Muscle of leg (tissue), 11 donors: ENCODE data around the gene ARL11. TPM values are rescaled to one million over a fixed set of nuclear protein-coding genes. Genes with fewer than 3 reads are reported as not detected.
"Not testable (repeated sequence)": the region's sequence is repeated elsewhere in the genome, so short reads cannot be mapped to it uniquely, and the experiment has no call there.

Source experiments
- DNase-seq: peaks from one replicate; pipeline ENCODE4 v3.0.0; 2013
- H3K27ac ChIP-seq: one replicate; pipeline ENCODE4 v1.5.1; 2013; ENCODE audit warnings: mild to moderate bottlenecking, low read length, control low read depth
- H3K27me3 ChIP-seq: one replicate; pipeline ENCODE4 v1.6.1; 2013; ENCODE audit warnings: low read length; ENCODE audit not compliant: control insufficient read depth, insufficient read depth
- H3K36me3 ChIP-seq: one replicate; pipeline ENCODE4 v1.6.1; 2013; ENCODE audit warnings: low read length; ENCODE audit not compliant: control insufficient read depth, insufficient read depth
- H3K4me1 ChIP-seq: one replicate; pipeline ENCODE4 v1.6.1; 2013; ENCODE audit warnings: low read length; ENCODE audit not compliant: control insufficient read depth, insufficient read depth
- H3K4me3 ChIP-seq: one replicate; pipeline ENCODE4 v1.5.1; 2013; ENCODE audit warnings: low read length, control low read depth
- H3K9me3 ChIP-seq: replicated peaks from 2 replicates; pipeline ENCODE4 v1.6.1; 2013; ENCODE audit warnings: low read depth, low read length; ENCODE audit not compliant: control insufficient read depth
- WGBS: methylation state at CpG from one replicate; pipeline ENCODE4 v1.1.5; 2013; ENCODE audit warnings: missing lambda C conversion rate; ENCODE audit not compliant: insufficient coverage; 5-methylcytosine and 5-hydroxymethylcytosine counted together
- polyA plus RNA-seq, 8 donors: library from polyadenylated mRNA; unstranded; fragments of 120-200 nt; gene quantifications; one replicate each; pipeline versions ENCODE4 v1.2.1 to v1.2.3, GENCODE V29; 2013; ENCODE audit warnings: inconsistent platforms in 1 of 8, low replicate concordance in 1 of 8; ENCODE audit not compliant: insufficient read length in 8 of 8, insufficient read depth in 1 of 8
- total RNA-seq: library from RNA; stranded (reverse); fragments of 120-200 nt; gene quantifications from one replicate; pipeline ENCODE4 v1.2.4, GENCODE V29; 2013

ARL11 gene
- total and polyA plus RNA-seq, 9 donors, result 0.23 to 0.83 (median 0.40) TPM

- not testable (repeated sequence) for H3K27me3 ChIP-seq, H3K36me3 ChIP-seq, H3K4me1 ChIP-seq, H3K27ac ChIP-seq, H3K9me3 ChIP-seq, H3K4me3 ChIP-seq, DNase-seq
- WGBS, result 100% methylated on average over 1 of the region's 3 CpGs
These were observed 16.3 kb upstream of the ARL11 start for GRCh38 chr13:49612042-49612441.

- Histone ChIP-seq H3K27me3 (no peaks in the 10 kb centered on the region), H3K36me3 (no peaks in the 10 kb centered on the region), H3K9me3 (no peaks in the 10 kb centered on the region), H3K27ac (peak overlapping the region; percentile 84), H3K4me1 (peaks cover 6% of the 10 kb centered on the region), H3K4me3 (no peak overlapping the region)
- DNase-seq, result peak; percentile 79
- no CpG with 5 or more reads among the region's 8 CpGs for WGBS
These were observed 12.3 kb upstream of the ARL11 start for GRCh38 chr13:49615836-49616675.

GRCh38 chr13:49616676-49617065 lies 11.6 kb upstream of the ARL11 start:
- DNase-seq, result no peak
- peak overlapping the region; percentile 84 for H3K27ac ChIP-seq

GRCh38 chr13:49620170-49620621 lies 8.1 kb upstream of the ARL11 start:
- 60% methylated on average over 20 of the region's 22 CpGs for WGBS
- Histone ChIP-seq H3K9me3 (no peaks in the 10 kb centered on the region), H3K27ac (no peak overlapping the region), H3K27me3 (no peaks in the 10 kb centered on the region), H3K4me1 (peaks cover 6% of the 10 kb centered on the region), H3K36me3 (no peaks in the 10 kb centered on the region), H3K4me3 (no peak overlapping the region)
- no peak for DNase-seq

More at GRCh38 chr13:49616676-49617065, 11.6 kb upstream of the ARL11 start:
- Histone ChIP-seq H3K36me3 (no peaks in the 10 kb centered on the region), H3K27me3 (no peaks in the 10 kb centered on the region), H3K4me3 (no peak overlapping the region), H3K9me3 (no peaks in the 10 kb centered on the region), H3K4me1 (peaks cover 6% of the 10 kb centered on the region)
- no CpG with 5 or more reads among the region's 3 CpGs for WGBS

GRCh38 chr13:49622174-49622946 lies 5.9 kb upstream of the ARL11 start:
- H3K27me3 ChIP-seq, result no peaks in the 10 kb centered on the region
- DNase-seq, result no peak
- WGBS, result 64% methylated on average over 5 of the region's 11 CpGs
- H3K9me3 ChIP-seq, result no peaks in the 10 kb centered on the region
- no peak overlapping the region for H3K4me3 ChIP-seq
- H3K27ac ChIP-seq, result no peak overlapping the region
- no peaks in the 10 kb centered on the region for H3K36me3 ChIP-seq
- H3K4me1 ChIP-seq, result no peaks in the 10 kb centered on the region

- no peak overlapping the region for H3K27ac ChIP-seq
- H3K4me1 ChIP-seq, result no peaks in the 10 kb centered on the region
- H3K36me3 ChIP-seq, result no peaks in the 10 kb centered on the region
- H3K4me3 ChIP-seq, result no peak overlapping the region
- no peaks in the 10 kb centered on the region for H3K27me3 ChIP-seq
- DNase-seq, result no peak
- 55% methylated on average over 2 of the region's 6 CpGs for WGBS
- H3K9me3 ChIP-seq, result no peaks in the 10 kb centered on the region
These were observed 4.1 kb upstream of the ARL11 start for GRCh38 chr13:49624229-49624628.

- no peak overlapping the region for H3K27ac ChIP-seq
- no peaks in the 10 kb centered on the region for H3K4me1 ChIP-seq
- no peaks in the 10 kb centered on the region for H3K36me3 ChIP-seq
- H3K9me3 ChIP-seq, result no peaks in the 10 kb centered on the region
- H3K4me3 ChIP-seq, result no peak overlapping the region
- WGBS, result 46% methylated on average over 12 of the region's 12 CpGs
- no peaks in the 10 kb centered on the region for H3K27me3 ChIP-seq
- no peak for DNase-seq
These were observed 2.8 kb upstream of the ARL11 start for GRCh38 chr13:49625392-49626079.

GRCh38 chr13:49629196-49629938 lies 1.1 kb downstream of the ARL11 start:
- Histone ChIP-seq H3K27ac (no peak overlapping the region), H3K27me3 (no peaks in the 10 kb centered on the region), H3K9me3 (no peaks in the 10 kb centered on the region), H3K4me1 (no peaks in the 10 kb centered on the region), H3K36me3 (no peaks in the 10 kb centered on the region), H3K4me3 (no peak overlapping the region)
- DNase-seq, result no peak
- 86% methylated on average over 1 of the region's 8 CpGs for WGBS

- Histone ChIP-seq H3K4me3 (no peak overlapping the region), H3K36me3 (no peaks in the 10 kb centered on the region), H3K9me3 (no peaks in the 10 kb centered on the region), H3K27me3 (no peaks in the 10 kb centered on the region), H3K27ac (no peak overlapping the region), H3K4me1 (peaks cover 1% of the 10 kb centered on the region)
- no peak for DNase-seq
- WGBS, result 74% methylated on average over 2 of the region's 4 CpGs
These were observed 1.6 kb downstream of the ARL11 start for GRCh38 chr13:49629947-49630346.
